Mesenchymal stem cell (in vitro differentiated cells and primary cell): ENCODE measurements around the gene SLC24A3.

Experiments
- DNase-seq: peaks from one replicate; pipeline ENCODE4 v3.0.0-alpha.2; 2013
- H2AFZ ChIP-seq: one replicate; pipeline ENCODE4 v1.6.1; 2013; ENCODE audit warnings: low read depth, mild to moderate bottlenecking, control low read depth, inconsistent platforms, low read length, moderate library complexity
- H2AK5ac ChIP-seq: 2 replicates; pipeline ENCODE4 v1.6.1; 2013; ENCODE audit warnings: low read length, moderate library complexity, mild to moderate bottlenecking, inconsistent platforms; ENCODE audit not compliant: severe bottlenecking
- H2BK120ac ChIP-seq: one replicate; pipeline ENCODE4 v1.6.1; 2013; ENCODE audit warnings: low read depth, mild to moderate bottlenecking, inconsistent platforms, low read length, moderate library complexity
- H2BK12ac ChIP-seq, 2 experiments: one replicate each; pipeline ENCODE4 v1.6.1; 2013; ENCODE audit warnings: inconsistent platforms in 2 of 2, low read length in 2 of 2, mild to moderate bottlenecking in 2 of 2, moderate library complexity in 2 of 2, control low read depth in 1 of 2
- H2BK15ac ChIP-seq: one replicate; pipeline ENCODE4 v1.6.1; 2013; ENCODE audit warnings: mild to moderate bottlenecking, low read depth, inconsistent platforms; ENCODE audit not compliant: poor library complexity, severe bottlenecking
- H2BK5ac ChIP-seq: 2 replicates; pipeline ENCODE4 v1.6.1; 2013; ENCODE audit warnings: low read depth, mild to moderate bottlenecking, low read length, control low read depth, inconsistent platforms; ENCODE audit not compliant: poor library complexity, severe bottlenecking
- H3K14ac ChIP-seq, 2 experiments: one replicate each; pipeline ENCODE4 v1.6.1; 2013; ENCODE audit warnings: inconsistent platforms in 2 of 2, low read length in 2 of 2, control low read depth in 1 of 2, mild to moderate bottlenecking in 1 of 2, moderate library complexity in 1 of 2
- H3K18ac ChIP-seq, 2 experiments: one replicate each; pipeline ENCODE4 v1.6.1; 2013; ENCODE audit warnings: inconsistent platforms in 2 of 2, low read length in 2 of 2, control low read depth in 1 of 2, low read depth in 1 of 2, mild to moderate bottlenecking in 1 of 2
- H3K23ac ChIP-seq, 2 experiments: one replicate each; pipeline ENCODE4 v1.6.1; 2013; ENCODE audit warnings: inconsistent platforms in 2 of 2, low read length in 2 of 2, mild to moderate bottlenecking in 2 of 2, moderate library complexity in 2 of 2, control low read depth in 1 of 2
- H3K27ac ChIP-seq: 2 replicates; pipeline ENCODE4 v1.5.1; 2013; ENCODE audit warnings: mild to moderate bottlenecking, moderate library complexity, low read length, control low read depth, inconsistent platforms; ENCODE audit not compliant: poor library complexity, severe bottlenecking
- H3K27me3 ChIP-seq, 2 experiments: 2 replicates each; pipeline versions ENCODE4 v1.6.1 to v1.7.0; 2013; ENCODE audit warnings: low read length in 2 of 2, mild to moderate bottlenecking in 2 of 2, moderate library complexity in 2 of 2, control low read depth in 1 of 2, inconsistent platforms in 1 of 2; ENCODE audit not compliant: control insufficient read depth in 1 of 2, insufficient read depth in 1 of 2
- H3K36me3 ChIP-seq, 2 experiments: 2 replicates each; pipeline versions ENCODE4 v1.6.1 to v1.7.0; 2013; ENCODE audit warnings: low read length in 2 of 2, control low read depth in 1 of 2, inconsistent platforms in 1 of 2, low read depth in 1 of 2, mild to moderate bottlenecking in 1 of 2; ENCODE audit not compliant: insufficient read depth in 2 of 2, control insufficient read depth in 1 of 2
- H3K4ac ChIP-seq, 2 experiments: one replicate each; pipeline ENCODE4 v1.6.1; 2013; ENCODE audit warnings: inconsistent platforms in 2 of 2, low read length in 2 of 2, mild to moderate bottlenecking in 2 of 2, moderate library complexity in 2 of 2, control low read depth in 1 of 2, low read depth in 1 of 2
- H3K4me1 ChIP-seq: 2 replicates; pipeline ENCODE4 v1.6.1; 2013; ENCODE audit warnings: low read depth, low read length, control low read depth; ENCODE audit not compliant: control insufficient read depth, insufficient read depth
- H3K4me2 ChIP-seq: 2 replicates; pipeline ENCODE4 v1.6.1; 2013; ENCODE audit warnings: low read length, mild to moderate bottlenecking, inconsistent platforms; ENCODE audit not compliant: poor library complexity, severe bottlenecking
- H3K4me3 ChIP-seq, 2 experiments: 2 replicates each; pipeline versions ENCODE4 v1.5.1 to v1.7.0; 2013; ENCODE audit warnings: low read length in 2 of 2, mild to moderate bottlenecking in 2 of 2, control low read depth in 1 of 2, low read depth in 1 of 2; ENCODE audit not compliant: insufficient read depth in 1 of 2
- H3K79me1 ChIP-seq: replicated peaks from 2 replicates; pipeline ENCODE4 v1.6.1; 2013; ENCODE audit warnings: mild to moderate bottlenecking, control low read depth, low read length, inconsistent platforms; ENCODE audit not compliant: poor library complexity, severe bottlenecking
- H3K9ac ChIP-seq: 2 replicates; pipeline ENCODE4 v1.7.0; 2013; ENCODE audit warnings: mild to moderate bottlenecking, low read length, moderate library complexity
- H3K9me3 ChIP-seq: 2 replicates; pipeline ENCODE4 v1.7.0; 2013; ENCODE audit warnings: mild to moderate bottlenecking, low read length; ENCODE audit not compliant: control insufficient read depth
- H4K8ac ChIP-seq: one replicate; pipeline ENCODE4 v1.6.1; 2013; ENCODE audit warnings: inconsistent platforms, mild to moderate bottlenecking, low read length, moderate library complexity
- H4K91ac ChIP-seq: one replicate; pipeline ENCODE4 v1.6.1; 2013; ENCODE audit warnings: mild to moderate bottlenecking, low read length, inconsistent platforms
- WGBS: methylation state at CpG from one replicate; pipeline ENCODE4 v1.1.7; 2013; ENCODE audit warnings: mixed read lengths; 5-methylcytosine and 5-hydroxymethylcytosine counted together

The SLC24A3 gene

GRCh38 chr20:19566226-19566945, 353.9 kb downstream of the SLC24A3 start:
- no peak overlapping the region for H2BK120ac ChIP-seq
- H4K8ac ChIP-seq: no peak overlapping the region
- H2AFZ ChIP-seq: no peak overlapping the region
- no peak overlapping the region for H3K4ac ChIP-seq
- H3K4me2 ChIP-seq: no peak overlapping the region
- H3K27me3 ChIP-seq: peaks cover 0 to 18% of the 10 kb centered on the region in 2 experiments
- WGBS: 68% methylated on average over 1 of the region's 3 CpGs
- no peaks in the 10 kb centered on the region for H3K4me1 ChIP-seq
- no peaks in the 10 kb centered on the region for H3K36me3 ChIP-seq
- H2BK5ac ChIP-seq: no peak overlapping the region
- H2BK12ac ChIP-seq: no peak overlapping the region
- DNase-seq: no peak
- no peak overlapping the region for H3K18ac ChIP-seq
- no peak overlapping the region for H3K27ac ChIP-seq
- H4K91ac ChIP-seq: peak overlapping the region; percentile 29
- no peak overlapping the region for H3K9ac ChIP-seq
- no peak overlapping the region for H3K4me3 ChIP-seq
- no peak overlapping the region for H3K23ac ChIP-seq
- H3K14ac ChIP-seq: no peak overlapping the region
- H3K9me3 ChIP-seq: no peaks in the 10 kb centered on the region
- H3K79me1 ChIP-seq: no peaks in the 10 kb centered on the region
- no peak overlapping the region for H2BK15ac ChIP-seq
- H2AK5ac ChIP-seq: no peak overlapping the region

DNA sequence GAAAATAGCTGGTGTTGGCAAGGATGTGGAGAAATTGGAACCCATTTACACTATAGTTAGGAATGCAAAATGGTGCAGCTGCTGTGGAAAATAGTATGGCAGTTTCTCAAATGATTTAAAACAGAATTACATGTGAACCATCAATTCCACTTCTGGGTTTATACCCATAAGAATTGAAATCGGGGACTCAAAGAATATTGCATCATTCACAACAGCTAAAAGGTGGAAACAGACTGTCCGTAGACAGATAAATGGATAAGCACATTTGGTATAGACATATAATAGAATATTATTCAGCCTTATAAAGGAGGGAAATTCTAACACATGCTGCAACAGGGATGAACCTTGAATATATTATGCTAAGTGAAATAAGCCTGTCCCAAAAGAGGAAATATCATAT, 355.7 kb downstream of the SLC24A3 start:
- H2BK120ac ChIP-seq: no peak overlapping the region
- peaks cover 0 to 18% of the 10 kb centered on the region in 2 experiments for H3K27me3 ChIP-seq
- H3K79me1 ChIP-seq: no peaks in the 10 kb centered on the region
- no peak overlapping the region for H3K18ac ChIP-seq
- no peak overlapping the region for H2BK5ac ChIP-seq
- no peaks in the 10 kb centered on the region for H3K36me3 ChIP-seq
- H4K91ac ChIP-seq: no peak overlapping the region
- no peak overlapping the region for H2AK5ac ChIP-seq
- no peak overlapping the region for H2BK12ac ChIP-seq
- H4K8ac ChIP-seq: no peak overlapping the region
- DNase-seq: no peak
- no peak overlapping the region for H2AFZ ChIP-seq
- no peaks in the 10 kb centered on the region for H3K9me3 ChIP-seq
- H3K4me3 ChIP-seq: no peak overlapping the region
- H3K4ac ChIP-seq: no peak overlapping the region
- H3K4me1 ChIP-seq: no peaks in the 10 kb centered on the region
- no CpG with 5 or more reads among the region's 2 CpGs for WGBS
- H3K4me2 ChIP-seq: no peak overlapping the region
- no peak overlapping the region for H3K9ac ChIP-seq
- H3K14ac ChIP-seq: no peak overlapping the region
- H2BK15ac ChIP-seq: no peak overlapping the region
- no peak overlapping the region for H3K23ac ChIP-seq
- no peak overlapping the region for H3K27ac ChIP-seq

DNA sequence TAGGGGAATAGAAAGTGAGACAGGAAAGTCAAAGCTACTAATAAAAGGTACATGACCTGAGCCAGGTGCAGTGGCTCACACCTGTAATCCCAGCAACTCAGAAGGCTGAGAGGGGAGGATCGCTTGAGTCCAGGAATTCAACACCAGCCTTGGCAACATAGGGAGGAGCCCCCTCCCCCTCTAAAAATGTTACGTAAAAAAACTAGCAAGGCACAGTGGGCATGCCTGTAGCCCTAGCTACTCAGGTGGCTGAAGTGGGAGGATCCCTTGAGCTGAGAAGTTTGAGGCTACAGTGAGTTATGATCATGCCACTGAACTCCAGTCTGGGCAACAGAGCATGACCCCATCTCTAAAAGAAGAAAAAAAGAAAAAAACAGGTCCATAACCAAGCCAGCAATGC, 359.6 kb downstream of the SLC24A3 start:
- no peaks in the 10 kb centered on the region for H3K79me1 ChIP-seq
- H3K27me3 ChIP-seq: peaks cover 0 to 26% of the 10 kb centered on the region in 2 experiments
- no peak for DNase-seq
- no peak overlapping the region for H2BK5ac ChIP-seq
- H3K36me3 ChIP-seq: no peaks in the 10 kb centered on the region
- no peak overlapping the region for H3K14ac ChIP-seq
- no peak overlapping the region for H2BK15ac ChIP-seq
- H3K27ac ChIP-seq: no peak overlapping the region
- H4K91ac ChIP-seq: no peak overlapping the region
- H3K4me1 ChIP-seq: no peaks in the 10 kb centered on the region
- no peak overlapping the region for H3K4ac ChIP-seq
- H2BK12ac ChIP-seq: no peak overlapping the region
- H3K4me2 ChIP-seq: no peak overlapping the region
- H2AK5ac ChIP-seq: no peak overlapping the region
- no peak overlapping the region for H3K4me3 ChIP-seq
- no peak overlapping the region for H4K8ac ChIP-seq
- no peak overlapping the region for H2AFZ ChIP-seq
- 84% methylated on average over 2 of the region's 2 CpGs for WGBS
- no peak overlapping the region for H3K23ac ChIP-seq
- H3K9ac ChIP-seq: no peak overlapping the region
- no peak overlapping the region for H2BK120ac ChIP-seq
- H3K18ac ChIP-seq: no peak overlapping the region
- no peaks in the 10 kb centered on the region for H3K9me3 ChIP-seq

DNA sequence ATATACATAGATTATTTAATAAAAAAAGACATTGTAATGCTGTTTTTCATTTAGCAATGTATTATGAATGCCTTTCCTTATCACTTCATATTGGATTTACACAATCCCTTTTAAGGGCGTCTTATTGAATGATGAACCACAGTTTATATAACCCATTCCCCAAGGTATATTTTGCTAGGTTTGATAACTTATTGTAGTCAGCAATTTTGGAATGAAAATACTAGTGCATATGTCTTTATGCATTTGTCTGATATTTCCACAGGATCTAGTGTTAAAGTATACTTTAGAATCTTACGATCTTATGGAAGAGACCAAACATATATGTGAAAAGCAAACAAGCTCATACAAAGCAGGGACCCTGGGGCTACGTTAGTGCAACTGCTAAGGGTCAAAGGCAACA, 365.2 kb downstream of the SLC24A3 start:
- H3K79me1 ChIP-seq: no peaks in the 10 kb centered on the region
- no peak overlapping the region for H2BK5ac ChIP-seq
- no peak overlapping the region for H2BK12ac ChIP-seq
- no peaks in the 10 kb centered on the region for H3K36me3 ChIP-seq
- no peaks in the 10 kb centered on the region for H3K9me3 ChIP-seq
- no peak overlapping the region for H4K91ac ChIP-seq
- no peak overlapping the region for H2AFZ ChIP-seq
- no peak overlapping the region for H3K4me2 ChIP-seq
- H3K27me3 ChIP-seq: peaks cover 4 to 16% of the 10 kb centered on the region in 2 experiments
- no peak overlapping the region for H2BK120ac ChIP-seq
- no peak overlapping the region for H3K4me3 ChIP-seq
- no peak overlapping the region for H3K18ac ChIP-seq
- H3K14ac ChIP-seq: no peak overlapping the region
- H3K4me1 ChIP-seq: no peaks in the 10 kb centered on the region
- no peak overlapping the region for H2BK15ac ChIP-seq
- H4K8ac ChIP-seq: no peak overlapping the region
- no peak overlapping the region for H3K27ac ChIP-seq
- DNase-seq: no peak
- no peak overlapping the region for H3K23ac ChIP-seq
- H2AK5ac ChIP-seq: no peak overlapping the region
- H3K9ac ChIP-seq: no peak overlapping the region
- 78% methylated on average over 2 of the region's 3 CpGs for WGBS
- no peak overlapping the region for H3K4ac ChIP-seq
